ENCODE measurements around the gene KRT16.

The KRT16 gene

GRCh38 chr17:41653892-41654677 is 41.5 kb upstream of the KRT16 start:
- H3K36me3 ChIP-seq (ENCODE audit: control insufficient read depth, insufficient read depth, low read length) = no peaks in the 10 kb centered on the region
- H3K9me3 ChIP-seq (ENCODE audit: control insufficient read depth, insufficient read depth, low read length) = no peaks in the 10 kb centered on the region
- peaks cover 11% of the 10 kb centered on the region; the same call in 1 of the 2 replicates for H3K4me1 ChIP-seq (ENCODE audit: control insufficient read depth, insufficient read depth, low read length)
- H3K9ac ChIP-seq (ENCODE audit: low read depth, low read length) = no peak overlapping the region
- H3K4me3 ChIP-seq (ENCODE audit: low read depth, low read length) = no peak overlapping the region
- H3K27ac ChIP-seq (ENCODE audit: low read depth, low read length) = no peak overlapping the region
- H3K27me3 ChIP-seq (ENCODE audit: control insufficient read depth, insufficient read depth, low read length) = no peaks in the 10 kb centered on the region

- no peaks in the 10 kb centered on the region for H3K36me3 ChIP-seq (ENCODE audit: control insufficient read depth, insufficient read depth, low read length)
- H3K9ac ChIP-seq (ENCODE audit: low read depth, low read length) = no peak overlapping the region
- H3K27me3 ChIP-seq (ENCODE audit: control insufficient read depth, insufficient read depth, low read length) = no peaks in the 10 kb centered on the region
- H3K4me3 ChIP-seq (ENCODE audit: low read depth, low read length) = no peak overlapping the region
- no peak overlapping the region for H3K27ac ChIP-seq (ENCODE audit: low read depth, low read length)
- peaks cover 11% of the 10 kb centered on the region; the same call in 1 of the 2 replicates for H3K4me1 ChIP-seq (ENCODE audit: control insufficient read depth, insufficient read depth, low read length)
- H3K9me3 ChIP-seq (ENCODE audit: control insufficient read depth, insufficient read depth, low read length) = no peaks in the 10 kb centered on the region
Measured at GRCh38 chr17:41653421-41653820, 40.9 kb upstream of the KRT16 start.

- H3K4me3 ChIP-seq (ENCODE audit: low read depth, low read length) = no peak overlapping the region
- no peak overlapping the region for H3K27ac ChIP-seq (ENCODE audit: low read depth, low read length)
- H3K36me3 ChIP-seq (ENCODE audit: control insufficient read depth, insufficient read depth, low read length) = no peaks in the 10 kb centered on the region
- H3K9me3 ChIP-seq (ENCODE audit: control insufficient read depth, insufficient read depth, low read length) = no peaks in the 10 kb centered on the region
- H3K27me3 ChIP-seq (ENCODE audit: control insufficient read depth, insufficient read depth, low read length) = no peaks in the 10 kb centered on the region
- peaks cover 14% of the 10 kb centered on the region; the same call in 1 of the 2 replicates for H3K4me1 ChIP-seq (ENCODE audit: control insufficient read depth, insufficient read depth, low read length)
- no peak overlapping the region for H3K9ac ChIP-seq (ENCODE audit: low read depth, low read length)
Measured at GRCh38 chr17:41652461-41652970, 39.9 kb upstream of the KRT16 start.

GRCh38 chr17:41651625-41652460 is 39.3 kb upstream of the KRT16 start:
- no peaks in the 10 kb centered on the region for H3K36me3 ChIP-seq (ENCODE audit: control insufficient read depth, insufficient read depth, low read length)
- H3K4me3 ChIP-seq (ENCODE audit: low read depth, low read length) = no peak overlapping the region
- no peak overlapping the region for H3K27ac ChIP-seq (ENCODE audit: low read depth, low read length)
- H3K9ac ChIP-seq (ENCODE audit: low read depth, low read length) = no peak overlapping the region
- no peaks in the 10 kb centered on the region for H3K27me3 ChIP-seq (ENCODE audit: control insufficient read depth, insufficient read depth, low read length)
- H3K9me3 ChIP-seq (ENCODE audit: control insufficient read depth, insufficient read depth, low read length) = no peaks in the 10 kb centered on the region
- H3K4me1 ChIP-seq (ENCODE audit: control insufficient read depth, insufficient read depth, low read length) = peaks cover 15% of the 10 kb centered on the region; the same call in 1 of the 2 replicates

- Histone ChIP-seq H3K4me3 (ENCODE audit: low read depth, low read length) (no peak overlapping the region), H3K27ac (ENCODE audit: low read depth, low read length) (no peak overlapping the region), H3K27me3 (ENCODE audit: control insufficient read depth, insufficient read depth, low read length) (no peaks in the 10 kb centered on the region), H3K4me1 (ENCODE audit: control insufficient read depth, insufficient read depth, low read length) (peaks cover 14% of the 10 kb centered on the region; the same call in 1 of the 2 replicates), H3K9me3 (ENCODE audit: control insufficient read depth, insufficient read depth, low read length) (no peaks in the 10 kb centered on the region), H3K36me3 (ENCODE audit: control insufficient read depth, insufficient read depth, low read length) (no peaks in the 10 kb centered on the region), H3K9ac (ENCODE audit: low read depth, low read length) (no peak overlapping the region)
Measured at GRCh38 chr17:41650794-41651624, 38.4 kb upstream of the KRT16 start.

GRCh38 chr17:41649923-41650519 is 37.5 kb upstream of the KRT16 start:
- Histone ChIP-seq H3K36me3 (ENCODE audit: control insufficient read depth, insufficient read depth, low read length) (no peaks in the 10 kb centered on the region), H3K4me3 (ENCODE audit: low read depth, low read length) (no peak overlapping the region), H3K4me1 (ENCODE audit: control insufficient read depth, insufficient read depth, low read length) (0 out of 2 replicates have a peak, but pooled peaks cover 4% of the 10 kb centered on the region), H3K9ac (ENCODE audit: low read depth, low read length) (no peak overlapping the region), H3K9me3 (ENCODE audit: control insufficient read depth, insufficient read depth, low read length) (no peaks in the 10 kb centered on the region), H3K27ac (ENCODE audit: low read depth, low read length) (no peak overlapping the region), H3K27me3 (ENCODE audit: control insufficient read depth, insufficient read depth, low read length) (no peaks in the 10 kb centered on the region)

GRCh38 chr17:41648411-41649195 is 36.0 kb upstream of the KRT16 start:
- Histone ChIP-seq H3K4me3 (ENCODE audit: low read depth, low read length) (peak overlapping the region; percentile 64), H3K27me3 (ENCODE audit: control insufficient read depth, insufficient read depth, low read length) (no peaks in the 10 kb centered on the region), H3K4me1 (ENCODE audit: control insufficient read depth, insufficient read depth, low read length) (0 out of 2 replicates have a peak, but pooled peaks cover 4% of the 10 kb centered on the region), H3K27ac (ENCODE audit: low read depth, low read length) (no peak overlapping the region), H3K9ac (ENCODE audit: low read depth, low read length) (no peak overlapping the region), H3K36me3 (ENCODE audit: control insufficient read depth, insufficient read depth, low read length) (no peaks in the 10 kb centered on the region), H3K9me3 (ENCODE audit: control insufficient read depth, insufficient read depth, low read length) (no peaks in the 10 kb centered on the region)

- no peak overlapping the region for H3K27ac ChIP-seq (ENCODE audit: low read depth, low read length)
- no peaks in the 10 kb centered on the region for H3K9me3 ChIP-seq (ENCODE audit: control insufficient read depth, insufficient read depth, low read length)
- H3K36me3 ChIP-seq (ENCODE audit: control insufficient read depth, insufficient read depth, low read length) = no peaks in the 10 kb centered on the region
- H3K4me1 ChIP-seq (ENCODE audit: control insufficient read depth, insufficient read depth, low read length) = 0 out of 2 replicates have a peak, but pooled peaks cover 4% of the 10 kb centered on the region
- no peak overlapping the region for H3K9ac ChIP-seq (ENCODE audit: low read depth, low read length)
- H3K27me3 ChIP-seq (ENCODE audit: control insufficient read depth, insufficient read depth, low read length) = no peaks in the 10 kb centered on the region
- peak overlapping the region; percentile 64 for H3K4me3 ChIP-seq (ENCODE audit: low read depth, low read length)
Measured at GRCh38 chr17:41647940-41648410, 35.4 kb upstream of the KRT16 start.

- Histone ChIP-seq H3K4me3 (ENCODE audit: low read depth, low read length) (no peak overlapping the region), H3K27me3 (ENCODE audit: control insufficient read depth, insufficient read depth, low read length) (no peaks in the 10 kb centered on the region), H3K9me3 (ENCODE audit: control insufficient read depth, insufficient read depth, low read length) (no peaks in the 10 kb centered on the region), H3K36me3 (ENCODE audit: control insufficient read depth, insufficient read depth, low read length) (no peaks in the 10 kb centered on the region), H3K4me1 (ENCODE audit: control insufficient read depth, insufficient read depth, low read length) (0 out of 2 replicates have a peak, but pooled peaks cover 4% of the 10 kb centered on the region), H3K9ac (ENCODE audit: low read depth, low read length) (no peak overlapping the region), H3K27ac (ENCODE audit: low read depth, low read length) (no peak overlapping the region)
Measured at GRCh38 chr17:41647038-41647813, 34.7 kb upstream of the KRT16 start.

Data from HUES48 (cell line).